ENCODE results near the gene PARP11.

Gene PARP11

DNA sequence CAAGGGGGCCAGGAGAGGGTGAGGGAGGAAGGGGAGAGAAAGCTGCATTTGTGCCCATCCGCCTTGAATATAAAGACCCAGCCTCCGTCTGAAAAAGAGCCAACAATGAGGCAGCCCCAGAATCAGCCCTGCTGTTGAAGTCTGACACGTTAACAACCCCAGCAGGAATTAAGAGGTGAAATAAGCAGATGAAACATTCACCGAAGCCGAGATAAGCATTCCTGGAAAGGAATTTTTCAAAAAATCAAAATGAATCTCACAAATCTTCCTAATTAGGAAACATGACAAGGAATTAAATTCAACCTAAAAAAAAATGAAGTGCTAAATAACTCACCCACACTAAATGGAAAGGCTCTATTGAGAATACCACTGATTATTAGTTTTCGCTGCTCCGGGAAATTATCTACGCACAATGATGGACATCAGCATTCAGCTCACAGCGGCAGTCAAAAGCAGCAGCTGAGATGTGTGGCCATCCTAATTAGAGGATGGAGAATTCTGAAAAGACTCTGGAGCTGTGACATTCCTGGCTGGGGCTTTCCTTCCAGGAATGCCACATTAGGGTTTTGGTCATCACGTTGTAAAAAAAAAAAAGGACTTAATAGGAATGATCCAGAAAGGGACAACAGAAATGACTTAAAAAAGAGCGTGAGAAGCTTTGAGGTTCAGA is 8.2 kb upstream of the PARP11 start:
- POLR2A ChIA-PET: no interaction called here
- no peak for TF ChIP-seq TARDBP (IDR thresholded peaks at IDR 0.05)
- no peak for TF ChIP-seq FOXK2 (IDR thresholded peaks at IDR 0.05)
- no peak for TF ChIP-seq HDGF (IDR thresholded peaks at IDR 0.05; ENCODE audit: borderline replicate concordance)
- no peak for TF ChIP-seq FOXA1 (IDR thresholded peaks at IDR 0.05)
- no peak for TF ChIP-seq LEF1 (IDR thresholded peaks at IDR 0.05; ENCODE audit: borderline replicate concordance)
- TF ChIP-seq CTBP1 (IDR thresholded peaks at IDR 0.05; ENCODE audit: borderline replicate concordance): no peak
- TF ChIP-seq ELF4 (IDR thresholded peaks at IDR 0.05): no peak
- TF ChIP-seq, protein P1, sequence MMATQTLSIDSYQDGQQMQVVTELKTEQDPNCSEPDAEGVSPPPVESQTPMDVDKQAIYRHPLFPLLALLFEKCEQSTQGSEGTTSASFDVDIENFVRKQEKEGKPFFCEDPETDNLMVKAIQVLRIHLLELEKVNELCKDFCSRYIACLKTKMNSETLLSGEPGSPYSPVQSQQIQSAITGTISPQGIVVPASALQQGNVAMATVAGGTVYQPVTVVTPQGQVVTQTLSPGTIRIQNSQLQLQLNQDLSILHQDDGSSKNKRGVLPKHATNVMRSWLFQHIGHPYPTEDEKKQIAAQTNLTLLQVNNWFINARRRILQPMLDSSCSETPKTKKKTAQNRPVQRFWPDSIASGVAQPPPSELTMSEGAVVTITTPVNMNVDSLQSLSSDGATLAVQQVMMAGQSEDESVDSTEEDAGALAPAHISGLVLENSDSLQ (IDR thresholded peaks at IDR 0.05): no peak
- TF ChIP-seq SUZ12 (IDR thresholded peaks at IDR 0.05): no peak
- no peak for TF ChIP-seq NFRKB (IDR thresholded peaks at IDR 0.05)
- TF ChIP-seq ARNT (IDR thresholded peaks at IDR 0.05): no peak
- TF ChIP-seq L3MBTL2 (conservative IDR thresholded peaks at IDR 0.05): no peak
- no peak for TF ChIP-seq SP1 (IDR thresholded peaks at IDR 0.05)
- no peak for TF ChIP-seq ZNF384 (IDR thresholded peaks at IDR 0.05)
- TF ChIP-seq BHLHE40 (IDR thresholded peaks at IDR 0.05; ENCODE audit: borderline replicate concordance): no peak
- no peak for TF ChIP-seq FOXM1 (IDR thresholded peaks at IDR 0.05; ENCODE audit: borderline replicate concordance)
- CTCF ChIA-PET: interaction anchor here (0.6 kb wide), 1 partner anchor 13 kb away, joined by 4 read pairs; no protein-coding TSS in a partner anchor
- no peak for DNase-seq (ENCODE audit: extremely low spot score)

DNA sequence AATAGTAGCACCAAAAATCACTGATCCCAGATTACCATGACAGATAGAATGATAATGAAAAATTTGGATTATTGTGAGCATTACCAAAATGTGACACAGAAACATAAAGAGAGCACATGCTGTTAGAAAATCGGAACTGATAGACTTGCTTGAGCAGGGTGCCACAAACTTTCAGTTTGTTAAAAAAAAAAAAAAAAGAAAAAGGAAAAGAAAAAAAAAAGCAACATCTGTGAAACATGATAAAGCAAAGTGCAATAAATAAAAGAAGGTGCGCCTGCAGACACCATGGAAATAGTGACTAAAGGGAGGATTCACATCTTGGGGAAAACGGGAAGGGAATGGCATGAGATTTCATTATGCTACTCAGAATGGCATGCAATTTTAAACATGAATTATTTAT is 6.6 kb upstream of the PARP11 start:
- CTCF ChIA-PET: no interaction called here
- POLR2A ChIA-PET: no interaction called here
- no peak for TF ChIP-seq HDGF (IDR thresholded peaks at IDR 0.05; ENCODE audit: borderline replicate concordance)
- no peak for TF ChIP-seq FOXA1 (IDR thresholded peaks at IDR 0.05)
- TF ChIP-seq LEF1 (IDR thresholded peaks at IDR 0.05; ENCODE audit: borderline replicate concordance): no peak
- TF ChIP-seq L3MBTL2 (conservative IDR thresholded peaks at IDR 0.05): no peak
- TF ChIP-seq ARNT (IDR thresholded peaks at IDR 0.05): no peak
- no peak for TF ChIP-seq TARDBP (IDR thresholded peaks at IDR 0.05)
- TF ChIP-seq FOXK2 (IDR thresholded peaks at IDR 0.05): no peak
- TF ChIP-seq CTBP1 (IDR thresholded peaks at IDR 0.05; ENCODE audit: borderline replicate concordance): no peak
- TF ChIP-seq ZNF384 (IDR thresholded peaks at IDR 0.05): no peak
- TF ChIP-seq ELF4 (IDR thresholded peaks at IDR 0.05): no peak
- TF ChIP-seq NFRKB (IDR thresholded peaks at IDR 0.05): no peak
- DNase-seq (ENCODE audit: extremely low spot score): no peak

DNA sequence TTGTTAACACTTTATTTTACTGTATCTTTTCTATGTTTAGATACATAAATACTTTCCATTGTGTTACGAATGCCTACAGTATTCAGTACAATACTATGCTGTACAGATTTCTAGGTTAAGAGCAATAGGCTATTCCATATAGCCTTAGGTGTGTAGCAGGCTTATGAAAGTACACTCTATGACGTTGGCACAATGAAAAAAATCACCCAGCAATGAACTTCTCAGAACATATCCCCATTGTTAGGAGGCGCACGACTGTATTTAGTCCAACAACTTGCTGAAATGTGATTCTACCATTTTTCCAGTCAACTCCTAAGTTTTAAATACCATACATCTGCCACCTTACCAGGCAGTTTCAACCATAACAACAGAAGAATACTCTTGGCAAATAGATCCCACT is 1.8 kb downstream of the PARP11 start:
- TF ChIP-seq, protein P1 (IDR thresholded peaks at IDR 0.05): no peak
- TF ChIP-seq L3MBTL2 (conservative IDR thresholded peaks at IDR 0.05): no peak
- no peak for TF ChIP-seq TARDBP (IDR thresholded peaks at IDR 0.05)
- no peak for TF ChIP-seq NFRKB (IDR thresholded peaks at IDR 0.05)
- TF ChIP-seq FOXA1 (IDR thresholded peaks at IDR 0.05): no peak
- TF ChIP-seq BHLHE40 (IDR thresholded peaks at IDR 0.05; ENCODE audit: borderline replicate concordance): no peak
- TF ChIP-seq SUZ12 (IDR thresholded peaks at IDR 0.05): no peak
- no peak for TF ChIP-seq CTBP1 (IDR thresholded peaks at IDR 0.05; ENCODE audit: borderline replicate concordance)
- no peak for TF ChIP-seq FOXK2 (IDR thresholded peaks at IDR 0.05)
- TF ChIP-seq LEF1 (IDR thresholded peaks at IDR 0.05; ENCODE audit: borderline replicate concordance): no peak
- no peak for TF ChIP-seq SP1 (IDR thresholded peaks at IDR 0.05)
- TF ChIP-seq ZNF384 (IDR thresholded peaks at IDR 0.05): no peak
- CTCF ChIA-PET: no interaction called here
- POLR2A ChIA-PET: no interaction called here
- no peak for DNase-seq (ENCODE audit: extremely low spot score)

DNA sequence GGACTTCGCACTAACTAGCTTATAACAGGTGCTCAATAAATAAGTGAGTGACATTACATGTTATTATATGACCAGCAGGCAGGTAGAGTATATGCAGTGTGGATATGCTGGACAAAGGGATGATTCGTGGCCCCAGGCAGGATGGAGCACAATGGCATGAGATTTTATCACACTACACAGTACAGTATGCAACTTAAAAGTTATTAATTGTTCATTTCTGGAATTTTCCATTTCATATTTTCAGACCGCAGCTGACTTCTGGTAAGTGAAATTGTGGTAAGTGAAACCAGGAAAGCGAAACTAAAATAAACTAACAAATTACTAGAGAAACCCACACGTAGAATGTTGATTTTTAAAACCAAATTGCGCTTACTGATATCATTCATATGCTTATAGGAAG is 3.3 kb downstream of the PARP11 start:
- ChIA-PET CTCF (no interaction called here), POLR2A (interaction anchor here (0.6 kb wide), 1 partner anchor 48 kb away, joined by 4 read pairs; no protein-coding TSS in a partner anchor)
- no peak for DNase-seq (ENCODE audit: extremely low spot score)
- TF ChIP-seq ELF4 (IDR thresholded peaks at IDR 0.05) (no peak), CTBP1 (IDR thresholded peaks at IDR 0.05; ENCODE audit: borderline replicate concordance) (no peak), L3MBTL2 (conservative IDR thresholded peaks at IDR 0.05) (no peak), SP1 (IDR thresholded peaks at IDR 0.05) (no peak), FOXM1 (IDR thresholded peaks at IDR 0.05; ENCODE audit: borderline replicate concordance) (no peak), BHLHE40 (IDR thresholded peaks at IDR 0.05; ENCODE audit: borderline replicate concordance) (no peak), ZNF384 (IDR thresholded peaks at IDR 0.05) (no peak), FOXK2 (IDR thresholded peaks at IDR 0.05) (no peak), TARDBP (IDR thresholded peaks at IDR 0.05) (no peak), NFRKB (IDR thresholded peaks at IDR 0.05) (no peak), LEF1 (IDR thresholded peaks at IDR 0.05; ENCODE audit: borderline replicate concordance) (no peak)
- TF ChIP-seq, protein P1 (IDR thresholded peaks at IDR 0.05): no peak

DNA sequence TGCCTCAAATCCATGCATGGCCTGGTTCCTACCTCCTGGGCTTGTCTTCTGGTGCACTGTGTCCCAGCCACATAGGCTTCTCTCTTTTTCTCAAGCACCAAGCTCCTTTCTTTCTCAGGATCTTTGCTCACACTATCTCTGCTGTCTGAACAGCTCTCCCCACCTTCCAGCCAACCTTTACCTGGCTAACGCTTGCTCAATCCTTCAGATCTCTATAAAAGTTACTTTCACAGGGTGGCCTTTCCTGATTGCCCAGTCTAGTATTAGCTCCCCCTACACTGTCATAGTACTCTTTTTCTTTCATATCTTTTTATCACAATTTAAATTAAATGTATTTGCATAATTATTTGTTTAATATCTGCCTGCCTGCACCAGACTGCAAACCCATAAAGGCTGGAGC is 3.8 kb downstream of the PARP11 start:
- ChIA-PET CTCF (no interaction called here), POLR2A (interaction anchor here (0.6 kb wide), 1 partner anchor 47 kb away, joined by 4 read pairs; no protein-coding TSS in a partner anchor)
- DNase-seq (ENCODE audit: extremely low spot score): no peak
- no peak for TF ChIP-seq LEF1 (IDR thresholded peaks at IDR 0.05; ENCODE audit: borderline replicate concordance)
- no peak for TF ChIP-seq ZNF384 (IDR thresholded peaks at IDR 0.05)
- TF ChIP-seq TARDBP (IDR thresholded peaks at IDR 0.05): no peak
- TF ChIP-seq ARNT (IDR thresholded peaks at IDR 0.05): no peak
- TF ChIP-seq CTBP1 (IDR thresholded peaks at IDR 0.05; ENCODE audit: borderline replicate concordance): no peak
- TF ChIP-seq FOXA1 (IDR thresholded peaks at IDR 0.05): no peak
- no peak for TF ChIP-seq SP1 (IDR thresholded peaks at IDR 0.05)
- no peak for TF ChIP-seq FOXM1 (IDR thresholded peaks at IDR 0.05; ENCODE audit: borderline replicate concordance)
- no peak for TF ChIP-seq NFRKB (IDR thresholded peaks at IDR 0.05)
- TF ChIP-seq, protein P1 (IDR thresholded peaks at IDR 0.05): no peak
